Measurements from ENCODE around the gene COG5. TPM values are rescaled to one million over a fixed set of nuclear protein-coding genes. Genes with fewer than 3 reads are reported as not detected.

Gene COG5
- total RNA-seq, 1 donor from 2014 or later, result 44.7 TPM

- no peaks in the 10 kb centered on the region for H3K9me3 Mint-ChIP-seq (ENCODE audit: unreplicated experiment)
- no peak overlapping the region for H3K27ac Mint-ChIP-seq (ENCODE audit: unreplicated experiment)
- no peaks in the 10 kb centered on the region for H3K27me3 Mint-ChIP-seq (ENCODE audit: unreplicated experiment)
- H3K36me3 Mint-ChIP-seq (ENCODE audit: unreplicated experiment), result peaks cover 13% of the 10 kb centered on the region
- H3K4me3 Mint-ChIP-seq (ENCODE audit: unreplicated experiment), result no peak overlapping the region
- H3K4me1 Mint-ChIP-seq (ENCODE audit: unreplicated experiment), result peaks cover 4% of the 10 kb centered on the region
- no peak for DNase-seq (ENCODE audit: extremely low spot score, unreplicated experiment)
- TF ChIP-seq, protein P1, sequence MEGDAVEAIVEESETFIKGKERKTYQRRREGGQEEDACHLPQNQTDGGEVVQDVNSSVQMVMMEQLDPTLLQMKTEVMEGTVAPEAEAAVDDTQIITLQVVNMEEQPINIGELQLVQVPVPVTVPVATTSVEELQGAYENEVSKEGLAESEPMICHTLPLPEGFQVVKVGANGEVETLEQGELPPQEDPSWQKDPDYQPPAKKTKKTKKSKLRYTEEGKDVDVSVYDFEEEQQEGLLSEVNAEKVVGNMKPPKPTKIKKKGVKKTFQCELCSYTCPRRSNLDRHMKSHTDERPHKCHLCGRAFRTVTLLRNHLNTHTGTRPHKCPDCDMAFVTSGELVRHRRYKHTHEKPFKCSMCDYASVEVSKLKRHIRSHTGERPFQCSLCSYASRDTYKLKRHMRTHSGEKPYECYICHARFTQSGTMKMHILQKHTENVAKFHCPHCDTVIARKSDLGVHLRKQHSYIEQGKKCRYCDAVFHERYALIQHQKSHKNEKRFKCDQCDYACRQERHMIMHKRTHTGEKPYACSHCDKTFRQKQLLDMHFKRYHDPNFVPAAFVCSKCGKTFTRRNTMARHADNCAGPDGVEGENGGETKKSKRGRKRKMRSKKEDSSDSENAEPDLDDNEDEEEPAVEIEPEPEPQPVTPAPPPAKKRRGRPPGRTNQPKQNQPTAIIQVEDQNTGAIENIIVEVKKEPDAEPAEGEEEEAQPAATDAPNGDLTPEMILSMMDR (IDR thresholded peaks at IDR 0.05), result no peak
Observed at GRCh38 chr7:107355616-107356015, 208.1 kb downstream of the COG5 start.

GRCh38 chr7:107354640-107355039, 209.1 kb downstream of the COG5 start:
- TF ChIP-seq, protein P1 (IDR thresholded peaks at IDR 0.05), result no peak
- no peak for DNase-seq (ENCODE audit: extremely low spot score, unreplicated experiment)
- H3K27ac Mint-ChIP-seq (ENCODE audit: unreplicated experiment), result no peak overlapping the region
- H3K9me3 Mint-ChIP-seq (ENCODE audit: unreplicated experiment), result no peaks in the 10 kb centered on the region
- H3K4me1 Mint-ChIP-seq (ENCODE audit: unreplicated experiment), result peaks cover 4% of the 10 kb centered on the region
- no peaks in the 10 kb centered on the region for H3K27me3 Mint-ChIP-seq (ENCODE audit: unreplicated experiment)
- H3K36me3 Mint-ChIP-seq (ENCODE audit: unreplicated experiment), result peaks cover 4% of the 10 kb centered on the region
- H3K4me3 Mint-ChIP-seq (ENCODE audit: unreplicated experiment), result no peak overlapping the region

- H3K4me1 Mint-ChIP-seq (ENCODE audit: unreplicated experiment), result peaks cover 4% of the 10 kb centered on the region
- TF ChIP-seq, protein P1 (IDR thresholded peaks at IDR 0.05), result no peak
- no peak for DNase-seq (ENCODE audit: extremely low spot score, unreplicated experiment)
- no peaks in the 10 kb centered on the region for H3K9me3 Mint-ChIP-seq (ENCODE audit: unreplicated experiment)
- no peaks in the 10 kb centered on the region for H3K27me3 Mint-ChIP-seq (ENCODE audit: unreplicated experiment)
- no peak overlapping the region for H3K4me3 Mint-ChIP-seq (ENCODE audit: unreplicated experiment)
- no peak overlapping the region for H3K27ac Mint-ChIP-seq (ENCODE audit: unreplicated experiment)
- peaks cover under 1% of the 10 kb centered on the region for H3K36me3 Mint-ChIP-seq (ENCODE audit: unreplicated experiment)
Observed at GRCh38 chr7:107353701-107354100, 210.0 kb downstream of the COG5 start.

- TF ChIP-seq, protein P1 (IDR thresholded peaks at IDR 0.05), result no peak
- H3K4me1 Mint-ChIP-seq (ENCODE audit: unreplicated experiment), result no peaks in the 10 kb centered on the region
- H3K27me3 Mint-ChIP-seq (ENCODE audit: unreplicated experiment), result no peaks in the 10 kb centered on the region
- H3K36me3 Mint-ChIP-seq (ENCODE audit: unreplicated experiment), result peaks cover 17% of the 10 kb centered on the region
- H3K9me3 Mint-ChIP-seq (ENCODE audit: unreplicated experiment), result peaks cover 7% of the 10 kb centered on the region
- H3K4me3 Mint-ChIP-seq (ENCODE audit: unreplicated experiment), result no peak overlapping the region
- DNase-seq (ENCODE audit: extremely low spot score, unreplicated experiment), result no peak
- no peak overlapping the region for H3K27ac Mint-ChIP-seq (ENCODE audit: unreplicated experiment)
Observed at GRCh38 chr7:107345898-107346297, 217.8 kb downstream of the COG5 start.

DNA sequence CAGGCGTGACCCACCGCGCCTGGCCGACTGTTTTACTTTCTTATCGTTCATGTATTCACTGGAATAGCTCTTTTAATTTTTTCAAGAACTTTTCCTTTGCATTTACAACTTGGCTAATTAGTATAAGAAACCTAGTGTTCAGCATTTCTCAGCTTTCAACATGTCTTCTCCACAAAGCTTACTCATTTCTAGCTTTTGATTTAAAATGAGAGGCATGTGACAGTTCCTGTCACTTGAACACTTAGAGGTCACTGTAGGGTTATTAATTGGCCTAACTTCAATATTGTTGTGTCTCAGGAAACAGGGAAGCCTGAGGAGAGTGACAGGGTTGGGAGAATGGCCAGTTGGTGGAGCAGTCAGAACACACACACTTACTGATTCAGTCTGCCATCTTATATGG, 218.9 kb downstream of the COG5 start:
- no peak for DNase-seq (ENCODE audit: extremely low spot score, unreplicated experiment)
- H3K4me3 Mint-ChIP-seq (ENCODE audit: unreplicated experiment), result no peak overlapping the region
- no peak overlapping the region for H3K27ac Mint-ChIP-seq (ENCODE audit: unreplicated experiment)
- no peaks in the 10 kb centered on the region for H3K4me1 Mint-ChIP-seq (ENCODE audit: unreplicated experiment)
- H3K36me3 Mint-ChIP-seq (ENCODE audit: unreplicated experiment), result peaks cover 19% of the 10 kb centered on the region
- peaks cover 15% of the 10 kb centered on the region for H3K9me3 Mint-ChIP-seq (ENCODE audit: unreplicated experiment)
- TF ChIP-seq, protein P1 (IDR thresholded peaks at IDR 0.05), result no peak
- no peaks in the 10 kb centered on the region for H3K27me3 Mint-ChIP-seq (ENCODE audit: unreplicated experiment)
